Activated CD8-positive, alpha-beta memory T cell treated with anti-CD3 and anti-CD28 coated beads, Interleukin-2, amount 10 ng/mL, durations not matched to agents 7 days and 5 days (primary cell): ENCODE data around the gene OXSR1. TPM values are rescaled to one million over a fixed set of nuclear protein-coding genes. Genes with fewer than 3 reads are reported as not detected.
A peak's percentile ranks its signal among the peaks of the same experiment; 100 is the strongest.
"Not testable (repeated sequence)": the region's sequence is repeated elsewhere in the genome, so short reads cannot be mapped to it uniquely, and the experiment has no call there.

ENCODE experiments used
- ATAC-seq: fragments of 150-1000 bp; cut with Tn5 transposase; one replicate; pipeline ENCODE4 v1.10.0; 2021; ENCODE audit warnings: moderate library complexity
- CTCF ChIA-PET: fragments of 350-600 bp; sonication (Branson Sonifier 250); formaldehyde crosslinking; loops from one replicate; lab custom pipeline; 2021; ENCODE audit warnings: antibody characterized with exemption; lab: Charles Lee
- DNase-seq: peaks from one replicate; pipeline ENCODE4 v3.0.0-alpha.2; 2020
- H3K27ac Mint-ChIP-seq: one replicate; pipeline ENCODE4 v1.8.0; 2021; ENCODE audit warnings: mild to moderate bottlenecking, mixed read lengths
- H3K27me3 Mint-ChIP-seq: one replicate; pipeline ENCODE4 v1.8.0; 2021; ENCODE audit warnings: mixed read lengths
- H3K36me3 Mint-ChIP-seq: one replicate; pipeline ENCODE4 v1.8.0; 2021; ENCODE audit warnings: mild to moderate bottlenecking, mixed read lengths
- H3K4me1 Mint-ChIP-seq: one replicate; pipeline ENCODE4 v1.8.0; 2021; ENCODE audit warnings: mixed read lengths
- H3K4me3 Mint-ChIP-seq: one replicate; pipeline ENCODE4 v1.8.0; 2021; ENCODE audit warnings: mild to moderate bottlenecking, moderate library complexity, mixed read lengths
- H3K9me3 Mint-ChIP-seq: one replicate; pipeline ENCODE4 v1.8.0; 2022; ENCODE audit warnings: low read depth, mixed read lengths
- total RNA-seq, 2 experiments: library from RNA; stranded (reverse); gene quantifications; one replicate each; pipeline ENCODE4 v1.2.3, GENCODE V29; 2021

OXSR1 gene
- total RNA-seq, 2 experiments from 2014 or later, result 47.8 to 56.3 TPM

DNA sequence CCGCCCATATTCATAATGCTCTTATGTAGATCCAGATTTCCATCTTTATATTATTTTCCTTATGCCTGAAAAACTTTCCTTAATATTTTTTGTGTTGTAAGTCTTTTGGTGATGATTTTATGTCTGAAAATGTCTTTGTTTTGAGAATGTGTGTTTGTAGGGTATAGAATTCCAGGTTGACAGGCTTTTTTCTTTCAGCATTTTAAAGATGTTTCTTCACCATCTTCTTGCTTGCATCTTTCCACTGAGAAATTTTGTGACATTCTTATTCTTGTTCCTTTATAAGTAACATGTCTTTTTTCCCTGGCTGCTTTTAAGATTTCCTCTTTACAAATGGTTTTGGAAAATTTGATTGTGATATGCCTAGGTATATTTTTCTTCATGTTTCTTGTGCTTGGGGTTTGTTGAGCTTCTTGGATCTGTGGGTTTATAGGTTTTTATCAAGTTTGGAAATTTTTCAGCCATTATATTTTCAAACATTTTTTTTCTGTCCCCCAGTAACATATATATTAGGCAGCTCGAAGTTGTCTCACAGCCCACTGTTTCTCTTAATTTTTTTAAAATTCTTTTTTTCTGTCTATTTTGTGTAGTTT, 73.2 kb downstream of the OXSR1 start:
- H3K4me3 Mint-ChIP-seq, result no peak overlapping the region
- CTCF ChIA-PET, result interaction anchor here (1.4 kb wide), 1 partner anchor 12 kb away, joined by 3 read pairs; no protein-coding TSS in a partner anchor
- ATAC-seq, result no peak
- H3K27me3 Mint-ChIP-seq, result no peaks in the 10 kb centered on the region
- DNase-seq, result no peak
- peaks cover 68% of the 10 kb centered on the region for H3K36me3 Mint-ChIP-seq
- H3K4me1 Mint-ChIP-seq, result peaks cover 7% of the 10 kb centered on the region
- no peak overlapping the region for H3K27ac Mint-ChIP-seq
- H3K9me3 Mint-ChIP-seq, result peaks cover 10% of the 10 kb centered on the region

GRCh38 chr3:38242812-38243211, 77.5 kb downstream of the OXSR1 start:
- ATAC-seq, H3K27me3 Mint-ChIP-seq, H3K4me3 Mint-ChIP-seq, H3K27ac Mint-ChIP-seq, H3K9me3 Mint-ChIP-seq, DNase-seq: not testable (repeated sequence)
- CTCF ChIA-PET, result interaction anchor here (1.1 kb wide), 1 partner anchor 106 kb away, joined by 3 read pairs; the partner anchor contains the start of gene ACAA1
- peaks cover 11% of the 10 kb centered on the region for H3K4me1 Mint-ChIP-seq
- peaks cover 51% of the 10 kb centered on the region for H3K36me3 Mint-ChIP-seq

- CTCF ChIA-PET, result no interaction called here
- Mint-ChIP-seq H3K4me3 (no peak overlapping the region), H3K27me3 (no peaks in the 10 kb centered on the region), H3K27ac (no peak overlapping the region), H3K9me3 (no peaks in the 10 kb centered on the region), H3K4me1 (peaks cover 12% of the 10 kb centered on the region), H3K36me3 (peaks cover 27% of the 10 kb centered on the region)
- DNase-seq, result no peak
- ATAC-seq, result no peak
Measured at GRCh38 chr3:38245930-38246329, 80.6 kb downstream of the OXSR1 start.

GRCh38 chr3:38247366-38248035, 82.2 kb downstream of the OXSR1 start:
- Mint-ChIP-seq H3K36me3 (peaks cover 32% of the 10 kb centered on the region), H3K27ac (no peak overlapping the region), H3K9me3 (no peaks in the 10 kb centered on the region), H3K4me3 (no peak overlapping the region), H3K4me1 (peaks cover 11% of the 10 kb centered on the region), H3K27me3 (no peaks in the 10 kb centered on the region)
- DNase-seq (no peak), ATAC-seq (no peak)
- CTCF ChIA-PET, result interaction anchor here (1.1 kb wide), 1 partner anchor 42 kb away, joined by 4 read pairs; no protein-coding TSS in a partner anchor

DNA sequence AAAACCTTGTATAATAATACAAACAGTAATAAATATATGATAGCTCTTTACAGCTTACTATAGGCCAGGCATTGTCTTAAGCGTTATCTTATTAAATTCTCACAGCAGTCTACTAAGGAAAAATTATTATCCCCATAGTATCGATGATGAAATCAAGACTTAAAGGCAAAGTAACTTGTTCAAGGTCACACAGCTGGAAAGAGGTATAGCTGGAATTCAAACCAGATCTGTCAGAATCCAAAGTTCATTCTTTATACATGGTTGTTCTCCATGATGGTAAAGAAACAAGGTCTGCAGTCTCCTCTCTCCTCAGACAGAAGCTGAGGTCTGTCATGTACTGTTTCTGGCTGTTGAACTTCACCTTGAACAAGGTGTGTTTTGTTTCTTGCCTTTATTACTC, 84.9 kb downstream of the OXSR1 start:
- ATAC-seq, result no peak
- H3K27me3 Mint-ChIP-seq, result no peaks in the 10 kb centered on the region
- peaks cover 48% of the 10 kb centered on the region for H3K36me3 Mint-ChIP-seq
- peaks cover 23% of the 10 kb centered on the region for H3K4me1 Mint-ChIP-seq
- no peaks in the 10 kb centered on the region for H3K9me3 Mint-ChIP-seq
- DNase-seq, result no peak
- no peak overlapping the region for H3K4me3 Mint-ChIP-seq
- H3K27ac Mint-ChIP-seq, result no peak overlapping the region
- CTCF ChIA-PET, result interaction anchor here (0.6 to 1.2 kb wide), 2 partner anchors 10 to 133 kb away, joined by 3 read pairs; no protein-coding TSS in a partner anchor

DNA sequence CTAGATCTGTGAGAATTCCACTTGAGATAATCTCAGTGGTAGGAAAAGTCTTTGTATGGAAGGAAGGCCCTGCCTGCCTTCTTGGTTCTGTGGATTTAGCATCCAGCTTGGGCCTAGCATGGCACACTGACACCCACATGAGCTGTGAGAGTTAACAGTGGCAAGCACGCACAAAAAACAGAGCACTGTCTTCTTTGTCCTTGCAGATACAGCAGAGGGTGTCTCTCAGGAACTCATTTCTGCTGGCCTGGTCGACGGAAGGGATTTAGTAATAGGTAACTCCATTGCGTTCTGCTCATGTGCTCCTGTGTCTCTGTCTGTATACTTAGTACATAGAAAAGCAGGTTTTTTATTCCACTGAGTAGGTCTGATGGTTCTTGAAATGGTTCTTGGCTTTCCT, 85.9 kb downstream of the OXSR1 start:
- no peak for DNase-seq
- Mint-ChIP-seq H3K4me3 (no peak overlapping the region), H3K4me1 (peaks cover 29% of the 10 kb centered on the region), H3K36me3 (peaks cover 53% of the 10 kb centered on the region), H3K9me3 (no peaks in the 10 kb centered on the region), H3K27me3 (no peaks in the 10 kb centered on the region), H3K27ac (no peak overlapping the region)
- CTCF ChIA-PET, result interaction anchor here (1.1 to 1.2 kb wide), 2 partner anchors 14 to 134 kb away, joined by 3 read pairs; no protein-coding TSS in a partner anchor
- no peak for ATAC-seq

- CTCF ChIA-PET, result no interaction called here
- Mint-ChIP-seq H3K27ac (no peak overlapping the region), H3K36me3 (peaks cover 47% of the 10 kb centered on the region), H3K27me3 (no peaks in the 10 kb centered on the region), H3K4me1 (peaks cover 41% of the 10 kb centered on the region), H3K9me3 (no peaks in the 10 kb centered on the region), H3K4me3 (no peak overlapping the region)
- no peak for ATAC-seq
- no peak for DNase-seq
Measured at GRCh38 chr3:38253704-38254103, 88.4 kb downstream of the OXSR1 start.

DNA sequence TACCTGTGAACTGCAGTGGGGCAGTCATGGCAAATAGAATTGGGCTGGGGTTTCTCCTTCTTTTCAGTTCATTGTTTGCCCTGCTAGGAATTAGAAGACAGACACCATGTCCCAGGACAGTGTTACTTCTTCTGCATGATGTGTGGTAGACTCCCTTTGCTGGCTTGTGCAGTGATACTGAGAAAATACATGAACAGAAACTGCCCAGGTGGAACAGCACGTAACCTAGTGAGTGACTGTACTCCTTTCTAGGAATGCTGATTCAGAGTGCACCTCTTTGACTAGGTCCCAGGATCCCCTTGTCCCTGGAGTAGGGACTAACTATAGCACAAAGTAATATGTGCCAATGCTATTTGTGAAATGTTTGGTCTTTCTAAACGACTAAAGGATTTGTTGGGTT, 89.5 kb downstream of the OXSR1 start:
- Mint-ChIP-seq H3K4me1 (peaks cover 46% of the 10 kb centered on the region), H3K36me3 (peaks cover 50% of the 10 kb centered on the region), H3K9me3 (no peaks in the 10 kb centered on the region), H3K4me3 (no peak overlapping the region), H3K27ac (no peak overlapping the region), H3K27me3 (no peaks in the 10 kb centered on the region)
- CTCF ChIA-PET, result no interaction called here
- peak; percentile 20 for ATAC-seq
- DNase-seq, result no peak

DNA sequence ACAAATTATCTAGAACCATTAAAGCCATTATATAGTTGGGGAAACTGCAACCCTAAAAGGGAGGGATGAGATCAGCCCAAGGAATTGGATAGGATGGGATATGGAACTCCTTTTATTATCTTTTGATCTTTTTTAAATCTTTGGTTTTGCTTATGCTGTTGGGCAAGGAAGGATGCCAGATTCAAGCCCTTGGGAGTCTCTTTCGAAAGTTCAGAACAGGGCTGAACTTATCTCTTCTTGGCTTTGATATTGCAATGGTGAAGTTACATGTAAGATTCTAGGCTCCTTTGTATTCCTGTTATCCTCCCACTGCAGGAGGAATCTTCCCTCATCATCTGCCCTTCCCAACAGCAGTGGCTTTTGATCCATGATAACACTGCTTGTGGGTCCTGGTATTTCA, 90.3 kb downstream of the OXSR1 start:
- Mint-ChIP-seq H3K4me1 (peaks cover 51% of the 10 kb centered on the region), H3K36me3 (peaks cover 54% of the 10 kb centered on the region), H3K4me3 (no peak overlapping the region), H3K27ac (no peak overlapping the region), H3K9me3 (no peaks in the 10 kb centered on the region), H3K27me3 (no peaks in the 10 kb centered on the region)
- CTCF ChIA-PET, result interaction anchor here (2.6 kb wide), 1 partner anchor 90 kb away, joined by 6 read pairs; the partner anchor contains the start of gene OXSR1
- no peak for DNase-seq
- no peak for ATAC-seq

DNA sequence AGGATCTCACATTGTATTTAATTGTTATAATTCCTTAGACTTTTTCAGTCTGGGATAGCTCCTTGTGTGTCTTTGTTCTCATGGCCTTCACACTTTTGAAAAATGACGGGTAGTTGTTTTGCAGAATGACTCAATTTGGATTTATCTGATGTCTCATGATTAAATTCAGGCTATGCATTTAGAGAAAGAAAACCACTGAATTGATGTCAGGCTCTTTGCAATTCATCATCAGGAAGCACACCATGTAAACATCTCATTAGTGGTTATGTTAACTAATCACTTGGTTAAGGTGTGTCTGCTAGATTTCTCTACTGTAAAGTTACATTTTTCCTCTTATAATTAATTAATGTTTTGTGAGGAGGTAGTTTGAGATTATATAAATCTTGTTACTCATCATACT, 92.2 kb downstream of the OXSR1 start:
- CTCF ChIA-PET, result interaction anchor here (2.6 kb wide), 1 partner anchor 92 kb away, joined by 6 read pairs; the partner anchor contains the start of gene OXSR1
- H3K4me1 Mint-ChIP-seq, result peaks cover 51% of the 10 kb centered on the region
- ATAC-seq, result peak; percentile 47
- peaks cover 47% of the 10 kb centered on the region for H3K36me3 Mint-ChIP-seq
- no peaks in the 10 kb centered on the region for H3K9me3 Mint-ChIP-seq
- H3K27ac Mint-ChIP-seq, result no peak overlapping the region
- H3K27me3 Mint-ChIP-seq, result no peaks in the 10 kb centered on the region
- no peak for DNase-seq
- H3K4me3 Mint-ChIP-seq, result no peak overlapping the region

GRCh38 chr3:38260474-38260873, 95.1 kb downstream of the OXSR1 start:
- no peak for DNase-seq
- Mint-ChIP-seq H3K27ac (no peak overlapping the region), H3K4me3 (no peak overlapping the region)

DNA sequence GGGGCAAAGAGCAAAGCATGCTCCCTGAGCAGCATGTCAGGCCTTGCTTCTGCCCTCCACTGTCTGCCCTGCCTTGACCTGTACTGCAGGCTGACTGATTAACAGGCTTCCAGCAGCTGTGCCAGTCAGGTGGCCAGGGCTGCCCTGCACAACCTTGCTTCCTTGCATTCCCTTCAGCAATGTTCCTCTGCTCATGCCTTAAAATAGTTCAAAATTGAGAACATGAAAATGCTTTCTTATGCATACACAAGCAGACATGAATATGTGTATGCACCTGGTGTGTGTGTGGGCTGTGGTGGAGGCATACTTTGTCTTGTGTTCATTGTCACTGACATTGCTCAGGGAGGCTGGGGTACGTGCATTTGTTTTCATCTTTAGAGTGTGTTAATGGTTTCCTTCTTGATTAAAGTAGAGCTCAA, 99.0 kb downstream of the OXSR1 start:
- no peak overlapping the region for H3K27ac Mint-ChIP-seq
- ATAC-seq (no peak), DNase-seq (no peak)
- no peak overlapping the region for H3K4me3 Mint-ChIP-seq
- peaks cover 14% of the 10 kb centered on the region for H3K4me1 Mint-ChIP-seq
- H3K36me3 Mint-ChIP-seq, result peaks cover 7% of the 10 kb centered on the region
- CTCF ChIA-PET, result no interaction called here
- no peaks in the 10 kb centered on the region for H3K9me3 Mint-ChIP-seq
- no peaks in the 10 kb centered on the region for H3K27me3 Mint-ChIP-seq

More at GRCh38 chr3:38260474-38260873, 95.1 kb downstream of the OXSR1 start:
- Mint-ChIP-seq H3K4me1 (peaks cover 34% of the 10 kb centered on the region), H3K27me3 (no peaks in the 10 kb centered on the region), H3K36me3 (peaks cover 21% of the 10 kb centered on the region), H3K9me3 (no peaks in the 10 kb centered on the region)
- ATAC-seq, result no peak
- CTCF ChIA-PET, result no interaction called here

GRCh38 chr3:38264779-38265178, 99.4 kb downstream of the OXSR1 start:
- no peak for DNase-seq
- no peak overlapping the region for H3K27ac Mint-ChIP-seq
- CTCF ChIA-PET, result no interaction called here
- no peaks in the 10 kb centered on the region for H3K27me3 Mint-ChIP-seq
- no peak for ATAC-seq
- no peaks in the 10 kb centered on the region for H3K9me3 Mint-ChIP-seq
- H3K36me3 Mint-ChIP-seq, result peaks cover 4% of the 10 kb centered on the region
- no peak overlapping the region for H3K4me3 Mint-ChIP-seq
- H3K4me1 Mint-ChIP-seq, result peaks cover 10% of the 10 kb centered on the region
